NCI-H2171 (cell line): ENCODE results near the gene KLF6.
"Not testable (repeated sequence)": the region's sequence is repeated elsewhere in the genome, so short reads cannot be mapped to it uniquely, and the experiment has no call there.

Experiments
- DNase-seq: peaks from one replicate; lab custom pipeline; 2025; lab: John Stamatoyannopoulos, UW

Gene KLF6

DNA sequence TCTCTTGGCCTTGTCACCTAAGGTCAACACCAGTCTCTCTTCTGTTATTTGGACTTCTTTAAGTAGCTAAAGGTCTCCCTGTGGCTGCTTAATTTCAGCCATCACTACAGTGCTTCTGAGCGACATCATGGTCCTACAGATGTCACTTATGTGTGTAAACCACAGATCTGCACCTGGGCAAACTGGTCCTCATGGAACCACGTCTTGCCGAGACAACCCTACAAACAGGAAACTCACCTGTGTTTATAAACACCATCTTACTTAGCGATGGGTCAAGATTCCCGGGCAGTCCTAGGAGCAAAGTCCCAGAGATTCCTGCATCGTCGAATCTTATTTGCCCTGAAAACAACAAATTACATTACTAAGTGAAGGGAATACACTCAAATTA lies 27.8 kb downstream of the KLF6 start:
- DNase-seq, result no peak

DNA sequence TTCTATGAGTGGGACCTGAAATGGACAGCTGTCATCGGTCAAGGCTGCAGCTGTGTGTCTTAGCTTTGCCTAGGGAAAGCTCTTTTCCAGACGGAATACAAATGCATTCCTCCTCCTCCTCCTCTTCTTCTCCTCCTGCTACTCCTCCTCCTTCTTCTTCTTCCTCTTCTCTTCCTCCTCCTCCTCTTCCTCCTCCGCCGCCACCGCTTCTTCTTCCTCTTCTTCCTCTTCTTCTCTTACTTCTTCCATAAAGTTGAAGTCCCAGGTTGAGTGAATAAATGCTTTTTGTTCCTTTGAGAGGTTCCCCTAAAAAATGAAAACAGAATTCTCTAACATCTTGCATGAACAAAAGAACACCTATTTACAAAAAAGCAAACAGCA lies 28.7 kb downstream of the KLF6 start:
- DNase-seq, result no peak

DNA sequence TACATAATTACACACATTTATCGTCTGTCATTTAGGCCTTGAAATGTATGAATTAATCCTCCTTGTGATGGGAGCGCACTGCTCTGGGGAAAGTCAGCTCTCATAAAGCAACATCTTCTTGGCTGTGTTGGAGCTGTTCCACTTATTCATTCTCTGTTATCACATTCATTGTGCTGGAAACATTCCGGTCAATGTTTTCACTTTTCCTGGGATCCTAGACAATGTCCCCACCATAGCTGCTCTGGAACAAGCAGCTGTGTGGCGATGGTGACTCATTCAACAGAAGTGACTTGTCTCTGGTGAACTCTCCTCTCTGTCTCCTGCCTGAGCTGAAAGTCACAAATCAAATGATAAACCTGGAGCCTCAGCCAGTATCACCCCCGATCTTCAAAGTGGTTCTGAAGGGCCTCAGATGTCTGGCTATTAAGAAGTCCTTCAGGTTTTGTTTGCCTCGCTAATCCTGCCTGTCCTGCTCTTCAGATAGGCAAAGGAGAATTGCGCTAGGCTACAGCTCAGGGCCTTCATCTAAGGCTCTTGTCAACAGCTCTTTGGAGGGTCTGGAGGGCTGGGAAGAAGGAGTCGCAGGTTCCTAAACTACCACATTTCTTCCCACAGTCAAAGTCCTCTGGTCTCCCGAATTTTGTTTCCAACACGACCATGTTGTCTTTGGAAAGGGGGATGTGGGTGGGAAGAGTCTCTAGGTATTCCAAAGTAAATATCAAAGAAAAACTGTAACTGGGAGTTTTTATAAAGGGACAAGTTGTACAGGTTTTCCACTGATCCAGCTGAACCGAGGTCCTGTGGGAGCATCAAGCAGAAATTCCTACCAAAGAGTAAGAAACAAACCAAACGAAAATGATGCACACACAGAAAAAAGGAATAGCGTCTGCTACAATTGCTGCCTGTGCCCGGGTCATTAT lies 29.3 kb downstream of the KLF6 start:
- DNase-seq, result no peak

DNA sequence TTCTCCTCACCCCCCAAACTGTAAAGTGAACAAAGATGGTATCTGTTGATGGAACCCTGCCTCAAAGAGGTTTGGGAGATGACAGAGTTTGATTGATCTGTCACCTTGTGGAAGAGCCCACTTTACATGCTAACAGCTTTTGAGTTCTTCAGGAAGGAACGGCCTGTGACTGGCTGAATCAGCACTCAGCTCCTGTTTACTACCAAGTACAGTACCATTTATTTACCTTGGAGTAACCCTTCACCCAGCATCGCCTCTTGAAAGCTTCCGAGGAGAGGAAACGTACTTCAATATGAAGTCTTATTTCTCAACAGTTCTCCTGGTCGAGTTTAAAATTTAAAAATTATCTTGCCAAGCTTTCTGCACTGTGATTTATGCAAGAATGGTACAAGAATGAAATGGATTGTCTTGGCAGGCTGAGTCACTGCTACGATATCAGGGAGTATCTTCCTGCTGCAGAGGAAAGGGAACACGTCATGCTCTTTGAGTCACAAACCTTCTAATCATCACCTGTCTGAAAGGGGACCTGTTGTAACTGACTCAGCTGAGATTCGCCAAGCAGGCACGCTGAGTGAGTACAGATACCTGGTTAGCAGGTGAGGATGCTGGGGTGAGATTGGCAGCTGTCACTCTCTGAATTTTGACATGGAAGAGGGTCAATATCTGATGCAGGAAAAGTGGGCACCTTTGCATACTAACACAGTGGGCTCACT lies 30.1 kb downstream of the KLF6 start:
- DNase-seq, result no peak

DNA sequence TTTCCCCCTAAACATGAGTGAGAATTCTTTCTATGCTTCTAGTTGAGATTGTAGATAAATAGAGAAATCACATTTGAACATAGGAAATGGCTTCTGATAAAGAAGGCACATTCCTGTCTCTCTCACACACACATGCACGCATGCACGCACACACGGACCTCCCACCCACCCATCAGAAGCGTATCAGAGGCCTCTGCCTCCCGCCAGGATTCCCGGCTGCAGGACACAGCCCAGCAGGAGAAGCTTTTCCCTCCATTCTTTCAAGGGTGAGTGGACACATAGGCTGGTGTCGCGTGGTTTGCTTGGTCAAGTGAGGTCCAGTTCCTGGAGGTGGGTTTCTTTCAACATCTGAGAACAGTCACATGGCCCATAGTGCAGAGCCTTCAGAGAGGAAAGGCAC lies 34.2 kb downstream of the KLF6 start:
- no peak for DNase-seq

DNA sequence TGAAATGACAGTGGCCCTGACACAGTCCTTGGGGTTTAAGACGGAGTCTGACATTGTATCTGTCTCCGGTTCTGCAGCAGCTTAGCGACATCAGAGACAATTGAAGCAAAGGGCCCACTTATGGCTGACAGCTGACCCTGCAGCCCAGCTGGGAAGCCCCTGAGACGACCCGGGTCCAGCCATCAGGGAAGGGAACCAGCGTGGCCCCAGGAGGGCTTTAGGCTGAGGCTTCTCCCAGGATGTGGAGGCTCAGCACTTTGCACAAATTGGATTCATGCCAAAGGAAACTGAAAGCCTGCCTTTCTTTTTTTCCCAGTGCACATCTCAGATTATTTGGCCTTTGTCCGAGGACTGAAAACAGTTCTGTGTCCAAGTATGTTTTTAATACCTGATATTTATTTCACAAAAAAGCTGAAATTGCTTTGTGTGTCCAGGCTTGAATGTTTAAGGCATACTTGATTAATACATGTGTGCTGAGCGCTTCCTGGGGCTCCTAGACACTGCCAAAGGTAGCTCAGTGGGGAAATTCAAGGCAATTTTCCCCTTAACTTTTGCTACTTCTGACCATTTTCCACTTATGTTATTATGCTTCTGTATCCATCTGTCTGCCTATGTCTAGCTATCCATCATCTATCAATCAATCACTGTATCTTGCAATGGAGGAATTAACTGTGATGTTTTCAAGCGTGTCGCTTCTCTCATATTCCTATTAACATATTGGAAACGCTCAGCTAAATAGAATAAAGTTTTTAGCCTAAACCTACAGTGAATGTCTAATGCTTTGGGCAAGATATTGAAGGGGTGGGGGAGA lies 34.8 kb downstream of the KLF6 start:
- DNase-seq, result no peak

DNA sequence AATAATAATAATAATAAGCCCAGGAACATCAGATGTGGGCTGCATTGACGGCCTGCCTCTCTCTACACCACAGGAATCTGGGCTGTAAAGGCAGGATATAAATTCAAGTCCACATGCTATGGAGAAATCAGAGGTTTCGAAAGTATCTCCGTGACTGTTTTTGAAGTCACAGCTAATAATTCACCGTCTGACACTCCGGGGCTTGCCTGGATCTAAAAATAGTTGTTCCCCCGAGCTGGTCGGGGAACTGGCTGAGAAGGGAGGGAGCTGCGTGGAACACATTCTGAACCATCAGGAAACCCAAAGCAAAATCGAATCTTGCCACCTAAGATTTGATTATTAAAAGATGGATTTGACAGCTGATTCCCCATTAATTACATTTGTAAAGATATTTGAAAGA lies 35.4 kb downstream of the KLF6 start:
- DNase-seq, result no peak

DNA sequence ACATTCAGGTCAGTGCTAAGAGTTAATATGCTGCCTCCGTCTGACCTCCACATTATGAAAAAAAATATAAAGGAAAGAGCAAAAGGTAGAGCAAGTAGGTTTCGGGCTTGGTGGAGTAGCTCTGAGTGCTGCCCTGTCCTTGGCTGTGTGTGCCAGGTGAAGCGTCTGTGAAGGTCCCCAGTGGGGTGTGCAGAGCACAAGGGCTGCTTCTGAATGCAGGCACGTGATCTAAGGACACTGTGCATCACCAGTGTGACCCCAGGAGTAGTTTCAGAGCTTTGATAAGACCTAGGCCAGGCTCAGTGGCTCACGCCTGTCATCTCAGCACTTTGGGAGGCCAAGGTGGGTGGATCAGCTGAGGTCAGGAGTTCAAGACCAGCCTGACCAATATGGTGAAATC lies 36.0 kb downstream of the KLF6 start:
- DNase-seq, result no peak

DNA sequence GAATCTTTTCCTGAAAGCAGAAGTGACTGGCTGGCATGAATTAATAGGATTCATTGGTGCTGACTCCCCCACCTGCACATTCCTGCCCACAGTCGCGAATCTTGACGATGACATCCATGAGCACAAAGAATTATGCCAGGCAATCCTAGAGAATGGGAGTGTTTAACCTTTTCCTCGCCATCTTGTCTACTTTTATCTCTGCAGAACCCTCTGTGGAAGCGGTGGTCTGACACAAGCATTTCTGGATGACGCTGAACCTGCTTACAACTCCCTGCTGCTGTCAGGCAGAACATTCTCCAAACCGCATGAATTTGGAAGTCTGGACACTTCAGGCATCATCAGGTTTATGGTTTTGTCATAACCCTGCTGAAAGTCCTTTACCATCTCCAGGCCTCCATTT lies 36.5 kb downstream of the KLF6 start:
- DNase-seq, result no peak

DNA sequence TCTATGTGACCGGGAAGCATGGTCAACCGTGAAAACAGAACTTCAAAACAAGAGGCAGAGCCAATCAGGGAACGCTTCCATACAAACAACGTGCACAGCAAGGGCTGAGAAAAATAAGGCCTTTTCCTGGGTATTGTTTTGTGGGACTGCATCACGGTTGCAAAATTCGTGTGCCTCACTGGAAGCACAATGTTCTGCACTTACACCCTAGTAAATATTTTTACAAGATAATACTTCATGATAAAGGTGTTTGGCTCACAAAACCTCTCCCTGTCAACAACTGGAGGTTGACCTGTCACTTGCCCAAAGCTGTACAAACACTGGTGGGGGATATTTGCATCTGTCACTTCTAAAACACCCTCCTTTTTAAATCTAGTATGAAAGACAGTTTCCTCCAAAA lies 37.0 kb downstream of the KLF6 start:
- DNase-seq, result no peak

DNA sequence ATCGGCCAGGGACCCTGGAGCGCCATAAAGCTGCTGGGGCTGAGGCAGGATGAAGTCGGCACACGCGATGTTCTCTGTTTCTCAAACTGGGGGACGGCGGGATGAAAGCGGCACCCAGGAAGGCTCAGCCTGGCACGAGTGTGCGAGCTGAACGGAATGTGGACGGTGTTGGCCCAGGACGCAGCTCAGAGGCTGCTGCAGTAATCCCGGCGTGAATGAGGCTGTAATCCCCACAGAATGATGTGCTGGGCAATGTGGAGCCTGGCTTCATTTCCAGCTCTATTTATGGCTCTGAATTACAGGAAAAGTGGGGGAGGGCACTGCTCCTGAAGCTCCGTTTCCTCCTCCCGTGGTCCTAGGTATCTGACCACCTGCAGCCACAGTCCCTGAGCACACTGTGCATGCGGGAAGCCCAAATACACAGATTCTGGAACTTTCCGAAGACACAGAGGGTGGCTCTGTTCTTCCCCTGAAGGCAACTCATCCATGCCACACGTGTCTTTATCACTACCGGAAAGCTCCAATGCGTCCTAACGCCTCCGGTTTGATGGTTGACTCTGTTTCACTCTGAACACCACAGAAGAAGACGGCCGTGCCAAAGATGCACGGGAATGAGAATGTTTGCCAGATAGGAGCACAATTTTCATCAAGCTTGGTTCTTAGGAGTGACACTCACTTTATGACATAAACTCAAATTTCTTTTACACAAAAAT lies 37.6 kb downstream of the KLF6 start:
- DNase-seq, result no peak

DNA sequence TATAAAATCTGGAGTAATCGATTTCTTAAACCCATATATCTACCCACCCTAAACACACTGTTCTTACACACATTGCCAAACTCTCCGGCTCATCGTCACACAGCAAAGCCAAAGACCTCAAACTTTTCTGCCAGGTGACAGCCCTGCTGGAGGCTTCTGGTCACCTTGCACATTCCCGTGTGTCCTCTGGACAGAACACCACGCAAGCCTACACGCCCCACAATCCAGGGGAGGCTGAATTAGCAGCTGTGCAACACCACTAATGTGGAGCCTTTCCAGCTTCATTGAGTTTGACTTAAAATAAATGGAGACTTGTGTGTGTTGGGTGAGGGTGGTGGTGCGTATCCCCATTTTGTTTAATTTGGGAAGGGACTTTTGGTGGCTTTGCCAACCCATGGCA lies 38.4 kb downstream of the KLF6 start:
- DNase-seq, result no peak

DNA sequence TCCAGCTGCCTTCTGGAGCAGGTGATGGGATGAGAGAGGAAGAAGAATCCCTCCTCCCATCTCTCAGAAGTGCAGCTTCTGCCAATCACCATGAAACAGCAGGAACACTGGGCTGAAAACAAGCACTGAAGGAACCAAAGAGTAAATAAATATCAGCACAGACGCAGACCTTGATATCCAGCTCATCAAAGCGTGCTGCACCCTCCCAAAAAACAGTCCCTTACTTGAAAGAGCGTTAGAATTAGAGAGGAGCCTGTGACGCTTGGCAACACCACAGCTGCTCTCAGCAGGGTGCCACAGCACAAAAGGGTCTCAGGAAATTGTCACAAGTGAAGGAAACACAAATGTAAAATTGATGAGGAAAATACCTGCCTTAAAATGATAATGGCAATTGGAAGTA lies 39.5 kb downstream of the KLF6 start:
- peak; percentile 34 for DNase-seq

DNA sequence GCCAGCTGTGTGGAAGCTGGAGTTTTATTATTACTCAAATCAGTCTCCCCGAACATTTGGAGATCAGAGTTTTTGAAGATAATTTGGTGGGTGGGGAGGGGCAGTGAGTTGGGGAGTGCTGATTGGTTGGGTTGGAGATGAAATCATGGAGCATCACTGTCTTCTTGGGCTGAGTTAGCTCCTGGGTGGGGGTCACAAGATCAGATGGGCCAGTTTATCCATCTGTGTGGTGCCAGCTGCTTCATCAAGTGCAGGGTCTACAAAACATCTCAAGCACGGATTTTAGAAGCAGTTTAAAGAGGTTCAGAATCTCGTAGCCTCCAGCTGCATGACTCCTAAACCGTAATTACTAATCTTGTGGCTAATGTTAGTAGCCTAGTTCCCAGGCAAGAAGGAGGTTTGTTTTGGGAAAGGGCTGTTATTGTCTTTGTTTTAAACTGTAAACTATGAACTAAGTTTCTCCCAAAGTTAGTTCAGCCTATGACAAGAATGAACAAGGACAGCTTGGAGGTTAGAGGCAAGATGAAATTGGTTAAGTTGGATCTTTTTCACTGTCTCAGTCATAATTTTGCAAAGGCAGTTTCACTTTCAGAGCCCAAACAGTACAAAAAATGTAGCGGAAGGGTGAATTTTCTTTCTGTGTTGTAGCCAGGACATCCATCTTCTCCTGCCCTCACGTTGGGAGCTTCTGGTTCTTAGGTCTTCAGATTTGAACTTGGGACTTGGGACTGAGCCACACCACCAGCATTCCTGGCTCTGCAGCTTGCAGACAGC lies 43.1 kb downstream of the KLF6 start:
- DNase-seq, result no peak

DNA sequence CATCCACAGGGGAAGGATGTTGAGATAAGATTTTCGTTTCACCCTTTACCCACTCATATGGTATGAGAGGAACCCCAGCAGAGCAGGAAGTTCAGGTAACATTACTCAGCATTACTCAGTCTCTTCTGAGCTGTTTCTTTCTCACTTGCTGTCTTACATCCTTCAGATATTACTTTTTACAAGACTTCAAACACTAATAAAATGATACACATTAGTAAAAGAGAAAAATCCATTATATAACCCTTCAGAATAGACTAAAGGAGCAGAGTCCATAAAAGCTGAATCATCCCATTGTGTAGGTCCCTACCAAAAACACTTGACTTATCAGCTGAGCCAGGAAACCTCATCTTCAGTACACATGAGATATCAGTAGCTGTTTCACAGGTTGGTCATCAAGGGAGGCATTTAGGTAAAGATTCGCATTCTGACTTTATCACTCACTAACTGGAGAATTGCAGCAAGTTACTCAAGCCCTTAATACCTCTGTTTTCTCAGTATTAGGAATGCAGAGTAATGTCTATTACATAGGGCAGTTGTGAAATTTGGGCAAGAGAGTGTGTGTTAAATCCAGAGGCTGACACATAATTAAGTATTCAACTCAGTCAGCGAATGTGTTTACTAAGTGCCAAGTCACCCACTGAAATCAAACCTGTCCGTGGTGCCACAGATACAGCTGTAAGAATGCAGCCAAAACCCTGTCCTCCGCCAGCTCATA lies 44.7 kb downstream of the KLF6 start:
- DNase-seq, result no peak

DNA sequence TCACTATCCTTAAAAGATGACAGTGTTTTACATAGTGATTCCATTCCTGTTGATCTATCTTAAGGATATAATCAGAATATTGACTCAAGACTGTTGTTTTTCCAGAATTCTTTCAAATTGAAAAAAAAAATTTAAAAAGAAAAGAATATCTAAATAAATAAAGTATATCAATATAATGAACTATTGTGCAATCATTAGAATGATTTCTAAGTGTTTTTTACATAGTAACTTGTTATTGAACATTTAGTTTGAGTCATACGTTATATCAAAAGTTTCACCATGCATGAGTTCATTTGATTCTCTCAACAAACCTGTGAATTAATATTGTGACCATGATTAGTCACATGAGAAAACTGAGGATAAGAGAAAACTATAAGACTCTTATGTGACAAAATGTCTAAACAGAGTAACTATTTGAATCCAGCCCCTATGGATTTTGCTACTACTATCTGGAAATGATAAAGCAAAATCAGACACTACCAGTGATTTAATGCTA lies 46.1 kb downstream of the KLF6 start:
- no peak for DNase-seq

DNA sequence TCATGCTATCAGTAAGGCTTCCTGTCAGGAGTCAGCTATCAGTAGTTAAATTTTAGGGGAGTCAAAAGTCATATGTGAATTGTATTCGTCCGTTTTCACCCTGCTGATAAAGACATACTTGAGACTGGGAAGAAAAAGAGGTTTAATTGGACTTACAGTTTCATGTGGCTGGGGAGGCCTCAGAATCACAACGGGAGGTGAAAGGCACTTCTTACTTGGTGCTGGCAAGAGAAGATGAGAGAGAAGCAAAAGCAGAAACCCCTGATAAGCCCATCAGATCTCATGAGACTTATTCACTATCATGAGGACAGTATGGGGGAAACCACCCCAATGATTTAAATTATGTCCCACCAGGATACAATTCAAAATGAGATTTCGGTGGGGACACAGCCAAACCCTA lies 47.1 kb downstream of the KLF6 start:
- no peak for DNase-seq

DNA sequence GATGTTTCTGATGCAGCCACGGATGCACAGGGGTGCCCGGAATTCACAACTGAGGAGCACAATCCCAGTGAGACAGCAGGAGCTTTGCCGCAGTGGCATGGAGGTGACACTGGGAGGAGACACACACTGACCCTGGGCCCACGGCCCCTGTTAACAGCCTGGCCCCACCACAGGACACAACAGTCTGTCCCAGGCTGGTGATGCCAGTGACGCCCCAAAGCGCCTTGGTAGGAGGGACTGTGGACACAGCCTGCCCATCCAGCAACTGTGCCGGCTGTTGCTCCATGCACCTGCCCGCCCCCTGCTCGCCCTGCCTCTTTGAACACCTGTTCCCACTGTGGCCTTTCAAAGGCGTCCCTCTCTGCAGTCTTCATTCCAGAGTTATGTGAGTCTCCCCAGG lies 49.8 kb downstream of the KLF6 start:
- DNase-seq, result no peak

DNA sequence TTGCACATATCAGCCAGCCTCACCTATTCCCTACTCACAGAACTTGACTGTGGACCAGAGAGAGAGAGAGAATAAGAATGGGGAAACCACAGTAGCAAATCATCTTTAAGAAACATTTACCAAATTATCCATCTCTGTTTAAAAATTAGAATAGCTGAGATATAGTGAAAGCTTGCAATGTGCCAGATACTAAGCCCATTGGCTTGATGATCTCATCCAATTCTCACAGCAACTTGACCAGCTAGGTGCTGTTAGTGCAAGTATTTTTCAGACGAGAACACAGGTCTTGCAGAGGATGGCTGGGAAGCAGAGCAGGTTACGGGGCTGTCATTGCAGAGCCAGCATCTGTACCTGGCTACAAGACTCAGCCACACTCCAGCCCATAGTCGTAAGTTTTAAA lies 50.9 kb downstream of the KLF6 start:
- no peak for DNase-seq

DNA sequence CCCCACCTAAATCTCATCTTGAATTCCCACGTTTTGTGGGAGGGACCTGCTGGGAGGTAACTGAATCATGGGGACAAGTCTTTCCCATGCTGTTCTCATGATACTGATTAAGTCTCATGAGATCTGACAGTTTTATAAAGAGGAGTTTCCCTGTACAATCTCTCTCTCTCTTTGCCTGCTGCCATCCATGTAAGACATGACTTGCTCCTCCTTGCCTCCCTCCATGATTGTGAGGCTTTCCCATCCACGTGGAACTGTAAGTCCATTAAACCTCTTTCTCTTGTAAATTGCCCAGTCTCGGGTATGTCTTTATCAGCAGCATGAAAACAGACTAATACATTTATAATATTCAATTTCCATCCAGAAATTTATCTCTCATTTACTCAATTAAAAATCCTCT lies 52.8 kb downstream of the KLF6 start:
- DNase-seq, result not testable (repeated sequence)
